Cardiac muscle cell (in vitro differentiated cells and primary cell): ENCODE results near the gene STYXL1. TPM values are rescaled to one million over a fixed set of nuclear protein-coding genes. Genes with fewer than 3 reads are reported as not detected.

Experiments used
- DNase-seq, 2 donors: peaks; one replicate each; pipeline versions ENCODE4 v3.0.0 to v3.0.0-alpha.2; 2010 to 2017; ENCODE audit warnings: low read depth in 1 of 2, low spot score in 1 of 2
- H3K27ac ChIP-seq: fragments of 200-600 bp; sonication (generic); 2 replicates; pipeline ENCODE4 v1.5.1; 2016
- H3K27me3 ChIP-seq: fragments of 200-600 bp; sonication (generic); 2 replicates; pipeline ENCODE4 v1.6.0; 2016; ENCODE audit warnings: control low read depth
- H3K36me3 ChIP-seq: fragments of 200-600 bp; sonication (generic); 2 replicates; pipeline ENCODE4 v1.5.1; 2016; ENCODE audit warnings: control low read depth
- H3K4me1 ChIP-seq: fragments of 200-600 bp; sonication (generic); 2 replicates; pipeline ENCODE4 v1.8.1; 2017; ENCODE audit warnings: low read depth, mild to moderate bottlenecking, mixed run types
- H3K4me3 ChIP-seq: fragments of 200-600 bp; sonication (generic); 2 replicates; pipeline ENCODE4 v1.5.1; 2016; ENCODE audit warnings: mild to moderate bottlenecking
- H3K9me3 ChIP-seq: fragments of 200-600 bp; sonication (generic); 2 replicates; pipeline ENCODE4 v1.5.1; 2017; ENCODE audit warnings: low read depth, mild to moderate bottlenecking, control low read depth
- polyA plus RNA-seq: library from polyadenylated mRNA; unstranded; fragments of >200 nt; fragmentation: Nextera tagmentation; extraction: Ambion mirVana; gene quantifications from 2 replicates; pipeline ENCODE4 v1.2.1, GENCODE V29; 2016
- total RNA-seq: library from RNA; depleted of rRNA; stranded (reverse); fragments of >200 nt; gene quantifications from 2 replicates; pipeline ENCODE4 v1.2.3, GENCODE V29; 2016
- TF ChIP-seq, protein P1 (sequence below): IDR thresholded peaks from 2 replicates; pipeline ENCODE4 v1.5.1; 2012; ENCODE audit warnings: low read depth, mild to moderate bottlenecking, low read length

Gene STYXL1
- total and polyA plus RNA-seq, 2 experiments from 2014 or later, result 66.3 to 87.8 TPM

DNA sequence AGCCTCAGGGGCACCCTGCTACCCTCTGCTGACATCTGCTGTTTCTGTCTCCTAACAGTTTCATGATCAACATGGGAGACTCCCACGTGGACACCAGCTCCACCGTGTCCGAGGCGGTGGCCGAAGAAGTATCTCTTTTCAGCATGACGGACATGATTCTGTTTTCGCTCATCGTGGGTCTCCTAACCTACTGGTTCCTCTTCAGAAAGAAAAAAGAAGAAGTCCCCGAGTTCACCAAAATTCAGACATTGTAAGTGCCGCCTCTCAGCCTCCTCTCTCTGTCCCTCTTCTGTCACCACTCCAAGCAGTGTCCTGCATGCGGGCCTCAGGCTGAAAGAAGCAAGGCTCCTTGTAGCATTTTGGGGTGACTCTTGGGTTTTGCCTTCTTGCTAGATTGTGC lies 93.9 kb downstream of the STYXL1 start:
- no peaks in the 10 kb centered on the region for H3K27me3 ChIP-seq
- H3K27ac ChIP-seq, result no peak overlapping the region
- H3K9me3 ChIP-seq, result no peaks in the 10 kb centered on the region
- no peak overlapping the region for H3K4me3 ChIP-seq
- H3K36me3 ChIP-seq, result peaks cover 14% of the 10 kb centered on the region
- DNase-seq, result no peak
- peaks cover 15% of the 10 kb centered on the region for H3K4me1 ChIP-seq
- TF ChIP-seq, protein P1, sequence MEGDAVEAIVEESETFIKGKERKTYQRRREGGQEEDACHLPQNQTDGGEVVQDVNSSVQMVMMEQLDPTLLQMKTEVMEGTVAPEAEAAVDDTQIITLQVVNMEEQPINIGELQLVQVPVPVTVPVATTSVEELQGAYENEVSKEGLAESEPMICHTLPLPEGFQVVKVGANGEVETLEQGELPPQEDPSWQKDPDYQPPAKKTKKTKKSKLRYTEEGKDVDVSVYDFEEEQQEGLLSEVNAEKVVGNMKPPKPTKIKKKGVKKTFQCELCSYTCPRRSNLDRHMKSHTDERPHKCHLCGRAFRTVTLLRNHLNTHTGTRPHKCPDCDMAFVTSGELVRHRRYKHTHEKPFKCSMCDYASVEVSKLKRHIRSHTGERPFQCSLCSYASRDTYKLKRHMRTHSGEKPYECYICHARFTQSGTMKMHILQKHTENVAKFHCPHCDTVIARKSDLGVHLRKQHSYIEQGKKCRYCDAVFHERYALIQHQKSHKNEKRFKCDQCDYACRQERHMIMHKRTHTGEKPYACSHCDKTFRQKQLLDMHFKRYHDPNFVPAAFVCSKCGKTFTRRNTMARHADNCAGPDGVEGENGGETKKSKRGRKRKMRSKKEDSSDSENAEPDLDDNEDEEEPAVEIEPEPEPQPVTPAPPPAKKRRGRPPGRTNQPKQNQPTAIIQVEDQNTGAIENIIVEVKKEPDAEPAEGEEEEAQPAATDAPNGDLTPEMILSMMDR, result no peak

DNA sequence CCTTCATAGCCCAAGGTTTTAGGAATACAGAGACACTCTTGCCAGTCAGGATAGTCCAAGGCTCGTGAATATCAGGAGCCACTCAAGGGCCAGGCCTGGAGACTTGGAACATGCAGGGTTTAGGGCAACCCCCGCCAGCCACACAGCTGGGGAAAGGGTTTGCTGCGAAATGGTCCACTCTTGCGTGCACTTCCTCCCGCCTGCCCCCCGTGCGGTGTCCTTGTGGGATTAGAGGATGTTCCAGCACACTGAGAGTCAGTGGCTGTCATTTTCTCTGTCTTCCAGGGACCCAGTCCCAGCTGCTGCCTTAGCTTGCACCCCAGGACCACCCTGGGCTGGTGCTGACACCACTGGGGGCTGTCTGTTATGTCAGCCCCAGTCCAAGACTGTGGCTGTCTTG lies 94.4 kb downstream of the STYXL1 start:
- TF ChIP-seq, protein P1, result no peak
- Histone ChIP-seq H3K36me3 (peaks cover 14% of the 10 kb centered on the region), H3K9me3 (no peaks in the 10 kb centered on the region), H3K4me3 (no peak overlapping the region), H3K4me1 (peaks cover 15% of the 10 kb centered on the region), H3K27ac (no peak overlapping the region), H3K27me3 (no peaks in the 10 kb centered on the region)
- no peak for DNase-seq

DNA sequence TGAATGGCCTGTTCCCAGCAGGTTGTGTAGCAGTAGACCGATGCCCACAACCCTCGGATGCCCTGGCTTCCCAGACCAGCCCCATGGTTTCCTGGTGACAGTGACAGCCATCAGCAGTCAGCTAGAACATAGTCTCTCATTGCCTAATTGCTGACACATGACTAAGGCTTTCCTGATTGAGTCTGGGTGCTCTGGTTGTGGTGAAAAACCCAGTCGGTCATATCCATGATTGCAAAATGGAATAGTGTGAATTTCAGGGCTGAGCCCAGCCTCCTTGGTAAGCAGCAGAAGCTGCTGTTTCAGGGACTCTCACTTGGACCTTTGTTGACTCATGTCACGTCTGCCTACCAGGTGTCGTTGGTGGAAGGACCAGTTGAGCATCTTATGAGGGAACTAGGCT lies 96.3 kb downstream of the STYXL1 start:
- DNase-seq, result peak in 1 of 2 donors; percentile 89
- Histone ChIP-seq H3K36me3 (peaks cover 14% of the 10 kb centered on the region), H3K4me3 (no peak overlapping the region), H3K27me3 (no peaks in the 10 kb centered on the region), H3K4me1 (peaks cover 8% of the 10 kb centered on the region), H3K9me3 (no peaks in the 10 kb centered on the region), H3K27ac (no peak overlapping the region)
- TF ChIP-seq, protein P1, result no peak

DNA sequence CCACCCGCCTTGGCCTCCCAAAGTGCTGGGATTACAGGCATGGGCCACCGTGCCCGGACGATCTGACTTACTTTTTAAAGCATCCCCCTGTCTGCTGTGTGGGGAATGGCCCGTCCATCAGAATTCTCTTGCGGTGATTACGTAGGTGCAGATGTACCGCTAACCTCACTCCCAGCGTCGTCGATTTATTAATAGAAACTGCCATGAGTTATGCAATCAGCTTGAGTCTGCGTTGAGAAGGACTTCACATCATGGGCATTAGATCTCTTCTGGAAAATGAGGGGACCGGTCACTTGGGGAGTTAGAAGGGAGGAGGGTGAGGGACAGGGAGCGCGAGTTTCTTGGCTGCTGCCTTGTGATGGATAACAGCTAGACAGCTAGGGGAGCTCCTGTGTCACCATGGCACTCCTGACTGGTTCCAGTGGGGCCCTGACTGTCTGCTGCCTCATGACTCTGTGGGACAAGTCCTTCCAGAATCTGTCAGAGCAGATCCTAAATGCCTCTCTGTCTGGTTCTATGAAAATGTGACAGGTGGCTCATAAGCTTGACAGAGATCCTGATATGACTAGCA lies 97.6 kb downstream of the STYXL1 start:
- peaks cover 11% of the 10 kb centered on the region for H3K36me3 ChIP-seq
- peaks cover 17% of the 10 kb centered on the region for H3K4me1 ChIP-seq
- H3K27me3 ChIP-seq, result no peaks in the 10 kb centered on the region
- DNase-seq, result peak in 1 of 2 donors; percentile 33
- H3K4me3 ChIP-seq, result no peak overlapping the region
- no peaks in the 10 kb centered on the region for H3K9me3 ChIP-seq
- peak overlapping the region; percentile 20 for H3K27ac ChIP-seq
- TF ChIP-seq, protein P1, result no peak

DNA sequence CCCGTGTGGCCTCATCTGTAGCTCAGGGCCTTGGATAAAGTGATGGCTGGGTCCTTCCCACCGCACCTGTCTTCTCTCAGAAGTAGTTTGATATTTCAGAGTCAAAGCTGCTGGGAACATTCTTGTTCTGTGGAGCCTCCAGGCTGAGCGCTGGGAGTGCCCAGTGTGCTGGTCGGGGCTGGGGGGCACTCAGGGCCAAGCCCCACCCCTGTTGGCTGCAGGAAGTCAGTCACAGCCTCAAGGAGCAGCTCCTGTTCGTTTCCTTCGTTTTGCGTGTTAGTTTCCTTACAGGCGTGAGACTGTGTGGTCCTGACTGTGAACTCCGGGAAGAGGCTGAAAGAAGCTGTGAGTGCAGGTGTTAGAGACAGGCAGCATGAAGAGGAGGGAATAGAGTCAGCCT lies 99.6 kb downstream of the STYXL1 start:
- no peaks in the 10 kb centered on the region for H3K27me3 ChIP-seq
- DNase-seq, result no peak
- H3K9me3 ChIP-seq, result no peaks in the 10 kb centered on the region
- TF ChIP-seq, protein P1, result no peak
- H3K4me3 ChIP-seq, result no peak overlapping the region
- H3K4me1 ChIP-seq, result peaks cover 23% of the 10 kb centered on the region
- no peaks in the 10 kb centered on the region for H3K36me3 ChIP-seq
- H3K27ac ChIP-seq, result peak overlapping the region; percentile 31

Other genes starting within 250 kb of the STYXL1 start
- gene CCL24, start 234.2 kb downstream of the STYXL1 start, total RNA-seq, result not detected in 2 replicates
- not detected in 2 replicates for gene CCL24, start 234.2 kb downstream of the STYXL1 start, polyA plus RNA-seq
- gene RHBDD2, start 169.0 kb downstream of the STYXL1 start, total RNA-seq, result 83.6 and 115 TPM in 2 replicates
- 190 and 223 TPM in 2 replicates for gene RHBDD2, start 169.0 kb downstream of the STYXL1 start, polyA plus RNA-seq
- gene POR, start 132.8 kb downstream of the STYXL1 start, total RNA-seq, result 95.6 and 97.9 TPM in 2 replicates
- gene POR, start 132.8 kb downstream of the STYXL1 start, polyA plus RNA-seq, result 87.9 and 101 TPM in 2 replicates
- gene TMEM120A, start 53.4 kb downstream of the STYXL1 start, total RNA-seq, result 20.0 and 24.6 TPM in 2 replicates
- 56.9 and 69.9 TPM in 2 replicates for gene TMEM120A, start 53.4 kb downstream of the STYXL1 start, polyA plus RNA-seq
- 242 and 306 TPM in 2 replicates for gene MDH2, start 106 bp upstream of the STYXL1 start, total RNA-seq
- gene MDH2, start 106 bp upstream of the STYXL1 start, polyA plus RNA-seq, result 632 and 705 TPM in 2 replicates
- 0.89 and 1.2 TPM in 2 replicates for gene SRRM3, start 153.9 kb upstream of the STYXL1 start, total RNA-seq
- gene SRRM3, start 153.9 kb upstream of the STYXL1 start, polyA plus RNA-seq, result 1.3 and 2.7 TPM in 2 replicates